K562 (cell line): ENCODE measurements around the gene BCL6B. TPM values are rescaled to one million over a fixed set of nuclear protein-coding genes. Genes with fewer than 3 reads are reported as not detected.
"Not testable (repeated sequence)": the region's sequence is repeated elsewhere in the genome, so short reads cannot be mapped to it uniquely, and the experiment has no call there.

Experiments
- ATF1 ChIP-seq, 2 experiments: fragments of 450-650 bp in 1 of 2; IDR thresholded peaks; 2 replicates each; pipeline ENCODE4 v1.6.1; 2016; ENCODE audit warnings: missing compliant biosample characterization in 1 of 2, missing genetic modification characterization in 1 of 2
- ATF7 ChIP-seq: fragments of 450-650 bp; IDR thresholded peaks from 2 replicates; pipeline ENCODE4 v1.7.1; 2014; ENCODE audit warnings: mild to moderate bottlenecking, moderate library complexity
- BCOR ChIP-seq: fragments of 450-650 bp; IDR thresholded peaks from 2 replicates; pipeline ENCODE4 v1.6.1; 2016
- CBFA2T3 ChIP-seq: fragments of 450-650 bp; IDR thresholded peaks from 2 replicates; pipeline ENCODE4 v1.6.1; 2017
- CEBPB ChIP-seq: fragments of 450-650 bp; IDR thresholded peaks from 2 replicates; pipeline ENCODE4 v1.6.1; 2016; ENCODE audit warnings: missing genetic modification characterization, missing compliant biosample characterization
- CTBP1 ChIP-seq: fragments of 450-650 bp; IDR thresholded peaks from 2 replicates; pipeline ENCODE4 v1.6.1; 2016; ENCODE audit warnings: borderline replicate concordance
- EP400 ChIP-seq: fragments of 450-650 bp; IDR thresholded peaks from 2 replicates; pipeline ENCODE4 v1.6.1; 2017; ENCODE audit warnings: antibody characterized with exemption, mild to moderate bottlenecking, moderate library complexity
- FOXM1 ChIP-seq, 2 experiments: fragments of 450-650 bp in 1 of 2; sonication (generic) in 1 of 2; formaldehyde crosslinking in 1 of 2; IDR thresholded peaks; 2 replicates each; pipeline versions ENCODE4 v1.6.1 to v1.9.0; 2017 to 2022; ENCODE audit warnings: low read depth in 2 of 2, mild to moderate bottlenecking in 2 of 2, missing genetic modification reagents in 1 of 2, moderate library complexity in 1 of 2
- GATAD2B ChIP-seq: fragments of 450-650 bp; IDR thresholded peaks from 2 replicates; pipeline ENCODE4 v1.6.1; 2017; ENCODE audit warnings: mild to moderate bottlenecking, borderline replicate concordance
- HDAC2 ChIP-seq: fragments of 450-650 bp; IDR thresholded peaks from 2 replicates; pipeline ENCODE4 v1.6.1; 2016; ENCODE audit warnings: mild to moderate bottlenecking
- LEF1 ChIP-seq: fragments of 450-650 bp; IDR thresholded peaks from 2 replicates; pipeline ENCODE4 v1.6.1; 2016; ENCODE audit warnings: mild to moderate bottlenecking
- MECOM ChIP-seq: fragments of 250-450 bp; sonication (Bioruptor Pico); IDR thresholded peaks from 2 replicates; pipeline ENCODE4 v1.8.0; 2022; ENCODE audit warnings: inconsistent platforms
- MTA2 ChIP-seq: fragments of 450-650 bp; IDR thresholded peaks from 2 replicates; pipeline ENCODE4 v1.6.1; 2016; ENCODE audit warnings: low read depth
- NCOA1 ChIP-seq: fragments of 450-650 bp; IDR thresholded peaks from 2 replicates; pipeline ENCODE4 v1.6.1; 2016; ENCODE audit warnings: low read depth
- NCOR1 ChIP-seq: fragments of 450-650 bp; IDR thresholded peaks from 2 replicates; pipeline ENCODE4 v1.6.1; 2016; ENCODE audit warnings: mild to moderate bottlenecking, moderate library complexity
- POLR2A ChIP-seq: fragments of 450-650 bp; conservative IDR thresholded peaks from 2 replicates; pipeline ENCODE4 v1.6.1; 2016
- SMAD4 ChIP-seq: fragments of 250-450 bp; sonication (Bioruptor Pico); conservative IDR thresholded peaks from 2 replicates; pipeline ENCODE4 v1.8.0; 2021; ENCODE audit warnings: inconsistent platforms, mild to moderate bottlenecking, moderate library complexity
- SMARCA4 ChIP-seq: fragments of 450-650 bp; IDR thresholded peaks from 2 replicates; pipeline ENCODE4 v1.6.1; 2016
- SMARCE1 ChIP-seq: fragments of 450-650 bp; IDR thresholded peaks from 2 replicates; pipeline ENCODE4 v1.7.1; 2016; ENCODE audit warnings: mild to moderate bottlenecking
- STAT5A ChIP-seq: IDR thresholded peaks from 2 replicates; pipeline ENCODE4 v1.6.1; 2012; ENCODE audit warnings: low read length, inconsistent platforms, borderline replicate concordance
- TAL1 ChIP-seq: fragments of 450-650 bp; IDR thresholded peaks from 2 replicates; pipeline ENCODE4 v1.6.1; 2016; ENCODE audit warnings: mild to moderate bottlenecking
- TRIM24 ChIP-seq, 2 experiments: fragments of 450-650 bp; IDR thresholded peaks; 2 replicates each; pipeline ENCODE4 v1.6.1; 2016
- ZEB2 ChIP-seq: fragments of 450-650 bp; IDR thresholded peaks from 2 replicates; pipeline ENCODE4 v1.6.1; 2016
- polyA plus RNA-seq, 8 experiments: library from polyadenylated mRNA; depleted of rRNA in 4 of 8; stranded (reverse) in 5 of 8; unstranded in 3 of 8; fragments of >200 nt; fragmentation: Nextera tagmentation in 2 of 8; fragmentation: Illumina TruSeq in 1 of 8; extraction: Ambion mirVana in 2 of 8; extraction: Trizol in 1 of 8; gene quantifications; 2 replicates each; pipeline versions ENCODE4 v1.2.1 to v1.2.3, GENCODE V29; 2011 to 2014; ENCODE audit warnings: inconsistent platforms in 1 of 8, missing spikeins in 1 of 8
- total RNA-seq, 7 experiments: library from RNA; depleted of rRNA in 6 of 7; stranded (reverse); fragments of >200 nt in 6 of 7; fragmentation: Illumina TruSeq in 2 of 7; extraction: Trizol in 2 of 7; gene quantifications; 2 replicates each; pipeline versions ENCODE4 v1.2.1 to v1.2.3, GENCODE V29; 2011 to 2021; ENCODE audit warnings: low replicate concordance in 1 of 7
- TF ChIP-seq, protein P1 (sequence below), 2 experiments: fragments of 450-650 bp; IDR thresholded peaks; 2 replicates each; pipeline ENCODE4 v1.6.1; 2018; ENCODE audit warnings: mild to moderate bottlenecking in 2 of 2, low read depth in 1 of 2; ENCODE audit not compliant: partially characterized antibody in 2 of 2
- TF ChIP-seq, protein P2 (sequence below): fragments of 450-650 bp; IDR thresholded peaks from 2 replicates; pipeline ENCODE4 v1.6.1; 2016; ENCODE audit warnings: mild to moderate bottlenecking
- TF ChIP-seq, protein P3 (sequence below): sonication (generic); IDR thresholded peaks from 2 replicates; pipeline ENCODE4 v1.6.1; 2016

BCL6B gene
- total and polyA plus RNA-seq, 9 of the 15 experiments (the other 6 are each of a cell fraction or from before 2014, with no cell fraction given): 0.89 to 5.0 (median 3.6) TPM

GRCh38 chr17:6993613-6994056, 29.2 kb upstream of the BCL6B start (continued):
- TF ChIP-seq SMARCA4 (peak; percentile 94), CEBPB (tag) (peak; percentile 9; the same call in 1 of the 2 replicates), ATF7 (peak; percentile 30; the same call in 1 of the 2 replicates), EP400 (peak; percentile 56; the same call in 1 of the 2 replicates), NCOR1 (peak; percentile 96), POLR2A (0 out of 2 replicates have a peak, but pooled peaks have one; percentile 7), FOXM1 (IDR thresholded peaks at IDR 0.05; ENCODE audit: low read depth) (peak; percentile 94), TRIM24 (IDR thresholded peaks at IDR 0.05) (peak; percentile 86 to 92), MTA2 (peak; percentile 95), LEF1 (peak; percentile 93; the same call in 1 of the 2 replicates), SMAD4 (CRISPR knock-in tag) (peak; percentile 81), GATAD2B (peak; percentile 82), ATF1 (tag; IDR thresholded peaks at IDR 0.05) (peak; percentile 37; the same call in 1 of the 2 replicates), TAL1 (peak; percentile 98), MECOM (CRISPR knock-in tag) (peak; percentile 41; the same call in 1 of the 2 replicates), ZEB2 (peak; percentile 91), CBFA2T3 (peak; percentile 98), NCOA1 (peak; percentile 78), CTBP1 (peak; percentile 67; the same call in 1 of the 2 replicates), SMARCE1 (peak; percentile 89), BCOR (peak; percentile 89), STAT5A (peak; percentile 85), HDAC2 (peak; percentile 65)
- not testable (repeated sequence) for TF ChIP-seq FOXM1 (CRISPR knock-in tag; IDR thresholded peaks at IDR 0.05; ENCODE audit: low read depth); ATF1 (CRISPR knock-in tag; IDR thresholded peaks at IDR 0.05)
- TF ChIP-seq, protein P1, sequence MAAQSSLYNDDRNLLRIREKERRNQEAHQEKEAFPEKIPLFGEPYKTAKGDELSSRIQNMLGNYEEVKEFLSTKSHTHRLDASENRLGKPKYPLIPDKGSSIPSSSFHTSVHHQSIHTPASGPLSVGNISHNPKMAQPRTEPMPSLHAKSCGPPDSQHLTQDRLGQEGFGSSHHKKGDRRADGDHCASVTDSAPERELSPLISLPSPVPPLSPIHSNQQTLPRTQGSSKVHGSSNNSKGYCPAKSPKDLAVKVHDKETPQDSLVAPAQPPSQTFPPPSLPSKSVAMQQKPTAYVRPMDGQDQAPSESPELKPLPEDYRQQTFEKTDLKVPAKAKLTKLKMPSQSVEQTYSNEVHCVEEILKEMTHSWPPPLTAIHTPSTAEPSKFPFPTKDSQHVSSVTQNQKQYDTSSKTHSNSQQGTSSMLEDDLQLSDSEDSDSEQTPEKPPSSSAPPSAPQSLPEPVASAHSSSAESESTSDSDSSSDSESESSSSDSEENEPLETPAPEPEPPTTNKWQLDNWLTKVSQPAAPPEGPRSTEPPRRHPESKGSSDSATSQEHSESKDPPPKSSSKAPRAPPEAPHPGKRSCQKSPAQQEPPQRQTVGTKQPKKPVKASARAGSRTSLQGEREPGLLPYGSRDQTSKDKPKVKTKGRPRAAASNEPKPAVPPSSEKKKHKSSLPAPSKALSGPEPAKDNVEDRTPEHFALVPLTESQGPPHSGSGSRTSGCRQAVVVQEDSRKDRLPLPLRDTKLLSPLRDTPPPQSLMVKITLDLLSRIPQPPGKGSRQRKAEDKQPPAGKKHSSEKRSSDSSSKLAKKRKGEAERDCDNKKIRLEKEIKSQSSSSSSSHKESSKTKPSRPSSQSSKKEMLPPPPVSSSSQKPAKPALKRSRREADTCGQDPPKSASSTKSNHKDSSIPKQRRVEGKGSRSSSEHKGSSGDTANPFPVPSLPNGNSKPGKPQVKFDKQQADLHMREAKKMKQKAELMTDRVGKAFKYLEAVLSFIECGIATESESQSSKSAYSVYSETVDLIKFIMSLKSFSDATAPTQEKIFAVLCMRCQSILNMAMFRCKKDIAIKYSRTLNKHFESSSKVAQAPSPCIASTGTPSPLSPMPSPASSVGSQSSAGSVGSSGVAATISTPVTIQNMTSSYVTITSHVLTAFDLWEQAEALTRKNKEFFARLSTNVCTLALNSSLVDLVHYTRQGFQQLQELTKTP (IDR thresholded peaks at IDR 0.05; ENCODE audit: low read depth in 1 of 2, partially characterized antibody in 2 of 2): peak in 1 of 2 experiments; percentile 27
- TF ChIP-seq, protein P2, sequence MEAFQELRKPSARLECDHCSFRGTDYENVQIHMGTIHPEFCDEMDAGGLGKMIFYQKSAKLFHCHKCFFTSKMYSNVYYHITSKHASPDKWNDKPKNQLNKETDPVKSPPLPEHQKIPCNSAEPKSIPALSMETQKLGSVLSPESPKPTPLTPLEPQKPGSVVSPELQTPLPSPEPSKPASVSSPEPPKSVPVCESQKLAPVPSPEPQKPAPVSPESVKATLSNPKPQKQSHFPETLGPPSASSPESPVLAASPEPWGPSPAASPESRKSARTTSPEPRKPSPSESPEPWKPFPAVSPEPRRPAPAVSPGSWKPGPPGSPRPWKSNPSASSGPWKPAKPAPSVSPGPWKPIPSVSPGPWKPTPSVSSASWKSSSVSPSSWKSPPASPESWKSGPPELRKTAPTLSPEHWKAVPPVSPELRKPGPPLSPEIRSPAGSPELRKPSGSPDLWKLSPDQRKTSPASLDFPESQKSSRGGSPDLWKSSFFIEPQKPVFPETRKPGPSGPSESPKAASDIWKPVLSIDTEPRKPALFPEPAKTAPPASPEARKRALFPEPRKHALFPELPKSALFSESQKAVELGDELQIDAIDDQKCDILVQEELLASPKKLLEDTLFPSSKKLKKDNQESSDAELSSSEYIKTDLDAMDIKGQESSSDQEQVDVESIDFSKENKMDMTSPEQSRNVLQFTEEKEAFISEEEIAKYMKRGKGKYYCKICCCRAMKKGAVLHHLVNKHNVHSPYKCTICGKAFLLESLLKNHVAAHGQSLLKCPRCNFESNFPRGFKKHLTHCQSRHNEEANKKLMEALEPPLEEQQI: peak; percentile 84
- TF ChIP-seq, protein P3, sequence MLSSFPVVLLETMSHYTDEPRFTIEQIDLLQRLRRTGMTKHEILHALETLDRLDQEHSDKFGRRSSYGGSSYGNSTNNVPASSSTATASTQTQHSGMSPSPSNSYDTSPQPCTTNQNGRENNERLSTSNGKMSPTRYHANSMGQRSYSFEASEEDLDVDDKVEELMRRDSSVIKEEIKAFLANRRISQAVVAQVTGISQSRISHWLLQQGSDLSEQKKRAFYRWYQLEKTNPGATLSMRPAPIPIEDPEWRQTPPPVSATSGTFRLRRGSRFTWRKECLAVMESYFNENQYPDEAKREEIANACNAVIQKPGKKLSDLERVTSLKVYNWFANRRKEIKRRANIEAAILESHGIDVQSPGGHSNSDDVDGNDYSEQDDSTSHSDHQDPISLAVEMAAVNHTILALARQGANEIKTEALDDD: peak; percentile 49
